SK-N-SH treated with all-trans-retinoic acid at 6 μM for 48 hours (cell line): ENCODE measurements around the gene GNG8.

Source experiments
- ATAC-seq: fragments of 200-7000 bp; cut with Tn5 transposase; 3 replicates; pipeline ENCODE4 v1.9.1; 2020; ENCODE audit warnings: mild to moderate bottlenecking, moderate library complexity
- ARNTL ChIP-seq: fragments of 450-650 bp; formaldehyde crosslinking; IDR thresholded peaks from 2 replicates; pipeline ENCODE4 v1.5.0; 2020; ENCODE audit warnings: low read depth, mild to moderate bottlenecking, moderate library complexity, borderline replicate concordance
- BACH2 ChIP-seq: fragments of 250-450 bp; sonication (Bioruptor Pico); IDR thresholded peaks from 2 replicates; pipeline ENCODE4 v1.9.0; 2021; ENCODE audit warnings: mild to moderate bottlenecking, borderline replicate concordance
- CSDC2 ChIP-seq: fragments of 250-450 bp; sonication (Bioruptor Pico); IDR thresholded peaks from 2 replicates; pipeline ENCODE4 v1.5.0; 2020; ENCODE audit warnings: mild to moderate bottlenecking, moderate library complexity
- ESRRG ChIP-seq: fragments of 250-450 bp; sonication (Bioruptor Pico); IDR thresholded peaks from 2 replicates; pipeline ENCODE4 v1.6.1; 2021; ENCODE audit warnings: mild to moderate bottlenecking
- GLIS3 ChIP-seq: fragments of 250-450 bp; sonication (Bioruptor Pico); IDR thresholded peaks from 2 replicates; pipeline ENCODE4 v1.5.0; 2020; ENCODE audit warnings: mild to moderate bottlenecking, moderate library complexity
- ISL1 ChIP-seq: fragments of 250-450 bp; sonication (Bioruptor Pico); IDR thresholded peaks from 2 replicates; pipeline ENCODE4 v2.1.2; 2022; ENCODE audit warnings: mild to moderate bottlenecking, moderate library complexity
- OSR1 ChIP-seq: fragments of 250-450 bp; sonication (Bioruptor Pico); IDR thresholded peaks from 2 replicates; pipeline ENCODE4 v1.8.0; 2022; ENCODE audit warnings: moderate library complexity, mild to moderate bottlenecking, inconsistent platforms
- PPARA ChIP-seq: fragments of 250-450 bp; sonication (Bioruptor Pico); IDR thresholded peaks from 2 replicates; pipeline ENCODE4 v1.5.0; 2020; ENCODE audit warnings: mild to moderate bottlenecking, borderline replicate concordance
- RARB ChIP-seq: fragments of 250-450 bp; sonication (Bioruptor Pico); IDR thresholded peaks from 2 replicates; pipeline ENCODE4 v1.8.0; 2021; ENCODE audit warnings: mild to moderate bottlenecking, moderate library complexity
- SNAI2 ChIP-seq: fragments of 250-450 bp; sonication (Bioruptor Pico); IDR thresholded peaks from 2 replicates; pipeline ENCODE4 v1.5.0; 2020; ENCODE audit warnings: mild to moderate bottlenecking, moderate library complexity
- TCF4 ChIP-seq: fragments of 250-450 bp; sonication (Bioruptor Pico); IDR thresholded peaks from 2 replicates; pipeline ENCODE4 v1.8.0; 2021; ENCODE audit warnings: mild to moderate bottlenecking, moderate library complexity, borderline replicate concordance
- TOX ChIP-seq: fragments of 250-450 bp; sonication (Bioruptor Pico); IDR thresholded peaks from 2 replicates; pipeline ENCODE4 v1.8.0; 2021; ENCODE audit warnings: mild to moderate bottlenecking, moderate library complexity, borderline replicate concordance
- ZC3H10 ChIP-seq: fragments of 250-450 bp; sonication (Bioruptor Pico); IDR thresholded peaks from 2 replicates; pipeline ENCODE4 v1.5.1; 2021; ENCODE audit warnings: mild to moderate bottlenecking, moderate library complexity
- ZFP30 ChIP-seq: fragments of 450-650 bp; formaldehyde crosslinking; IDR thresholded peaks from 2 replicates; pipeline ENCODE4 v1.5.0; 2022; ENCODE audit warnings: mild to moderate bottlenecking, moderate library complexity
- ZNF565 ChIP-seq: fragments of 450-650 bp; formaldehyde crosslinking; conservative IDR thresholded peaks from 2 replicates; pipeline ENCODE4 v1.5.0; 2020; ENCODE audit warnings: low read depth, mild to moderate bottlenecking, moderate library complexity
- ZNF70 ChIP-seq: fragments of 450-650 bp; formaldehyde crosslinking; IDR thresholded peaks from 2 replicates; pipeline ENCODE4 v1.5.0; 2020; ENCODE audit warnings: mild to moderate bottlenecking, moderate library complexity
- ZNF8 ChIP-seq: fragments of 450-650 bp; formaldehyde crosslinking; IDR thresholded peaks from 2 replicates; pipeline ENCODE4 v1.5.0; 2020; ENCODE audit warnings: mild to moderate bottlenecking, moderate library complexity
- TF ChIP-seq, protein P1 (sequence below): fragments of 250-450 bp; sonication (Bioruptor Pico); IDR thresholded peaks from 2 replicates; pipeline ENCODE4 v1.8.0; 2021; ENCODE audit warnings: low read depth, mild to moderate bottlenecking, moderate library complexity, borderline replicate concordance
- TF ChIP-seq, protein P2 (sequence below): fragments of 250-450 bp; sonication (Bioruptor Pico); IDR thresholded peaks from 2 replicates; pipeline ENCODE4 v1.5.0; 2020; ENCODE audit warnings: mild to moderate bottlenecking, moderate library complexity
- TF ChIP-seq, protein P3 (sequence below): fragments of 250-450 bp; sonication (Bioruptor Pico); IDR thresholded peaks from 2 replicates; pipeline ENCODE4 v1.5.1; 2020; ENCODE audit warnings: low read depth, mild to moderate bottlenecking, moderate library complexity
- TF ChIP-seq, protein P4 (sequence below): fragments of 250-450 bp; sonication (Bioruptor Pico); IDR thresholded peaks from 2 replicates; pipeline ENCODE4 v1.5.1; 2021; ENCODE audit warnings: mild to moderate bottlenecking, moderate library complexity
- TF ChIP-seq, protein P5 (sequence below): fragments of 250-450 bp; sonication (Bioruptor Pico); IDR thresholded peaks from 2 replicates; pipeline ENCODE4 v1.8.0; 2020; ENCODE audit warnings: mild to moderate bottlenecking, moderate library complexity, borderline replicate concordance

GNG8 gene

DNA sequence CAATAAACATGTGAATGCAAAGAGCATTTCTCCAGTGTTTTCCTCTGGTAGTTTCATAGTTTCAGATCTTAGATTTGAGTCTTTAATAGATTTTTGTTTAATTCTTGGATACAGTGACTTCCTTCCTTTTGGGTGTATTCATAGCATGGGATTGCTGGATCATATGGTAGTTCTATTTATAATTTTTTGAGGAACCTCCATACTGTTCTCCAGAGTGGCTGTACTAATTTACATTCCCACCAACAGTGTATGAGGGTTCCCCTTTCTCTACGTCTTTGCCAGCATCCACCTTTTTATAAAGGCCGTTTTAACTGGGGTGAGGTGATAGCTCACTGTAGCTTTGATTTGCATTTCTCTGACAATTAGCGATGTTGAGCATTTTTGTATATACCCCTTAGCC is 44.1 kb downstream of the GNG8 start:
- TF ChIP-seq ZFP30 (CRISPR knock-in tag) = no peak
- TF ChIP-seq, protein P1, sequence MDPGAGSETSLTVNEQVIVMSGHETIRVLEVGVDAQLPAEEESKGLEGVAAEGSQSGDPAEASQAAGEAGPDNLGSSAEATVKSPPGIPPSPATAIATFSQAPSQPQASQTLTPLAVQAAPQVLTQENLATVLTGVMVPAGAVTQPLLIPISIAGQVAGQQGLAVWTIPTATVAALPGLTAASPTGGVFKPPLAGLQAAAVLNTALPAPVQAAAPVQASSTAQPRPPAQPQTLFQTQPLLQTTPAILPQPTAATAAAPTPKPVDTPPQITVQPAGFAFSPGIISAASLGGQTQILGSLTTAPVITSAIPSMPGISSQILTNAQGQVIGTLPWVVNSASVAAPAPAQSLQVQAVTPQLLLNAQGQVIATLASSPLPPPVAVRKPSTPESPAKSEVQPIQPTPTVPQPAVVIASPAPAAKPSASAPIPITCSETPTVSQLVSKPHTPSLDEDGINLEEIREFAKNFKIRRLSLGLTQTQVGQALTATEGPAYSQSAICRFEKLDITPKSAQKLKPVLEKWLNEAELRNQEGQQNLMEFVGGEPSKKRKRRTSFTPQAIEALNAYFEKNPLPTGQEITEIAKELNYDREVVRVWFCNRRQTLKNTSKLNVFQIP = no peak
- TF ChIP-seq OSR1 (CRISPR knock-in tag) = no peak
- no peak for TF ChIP-seq ESRRG
- TF ChIP-seq, protein P2, sequence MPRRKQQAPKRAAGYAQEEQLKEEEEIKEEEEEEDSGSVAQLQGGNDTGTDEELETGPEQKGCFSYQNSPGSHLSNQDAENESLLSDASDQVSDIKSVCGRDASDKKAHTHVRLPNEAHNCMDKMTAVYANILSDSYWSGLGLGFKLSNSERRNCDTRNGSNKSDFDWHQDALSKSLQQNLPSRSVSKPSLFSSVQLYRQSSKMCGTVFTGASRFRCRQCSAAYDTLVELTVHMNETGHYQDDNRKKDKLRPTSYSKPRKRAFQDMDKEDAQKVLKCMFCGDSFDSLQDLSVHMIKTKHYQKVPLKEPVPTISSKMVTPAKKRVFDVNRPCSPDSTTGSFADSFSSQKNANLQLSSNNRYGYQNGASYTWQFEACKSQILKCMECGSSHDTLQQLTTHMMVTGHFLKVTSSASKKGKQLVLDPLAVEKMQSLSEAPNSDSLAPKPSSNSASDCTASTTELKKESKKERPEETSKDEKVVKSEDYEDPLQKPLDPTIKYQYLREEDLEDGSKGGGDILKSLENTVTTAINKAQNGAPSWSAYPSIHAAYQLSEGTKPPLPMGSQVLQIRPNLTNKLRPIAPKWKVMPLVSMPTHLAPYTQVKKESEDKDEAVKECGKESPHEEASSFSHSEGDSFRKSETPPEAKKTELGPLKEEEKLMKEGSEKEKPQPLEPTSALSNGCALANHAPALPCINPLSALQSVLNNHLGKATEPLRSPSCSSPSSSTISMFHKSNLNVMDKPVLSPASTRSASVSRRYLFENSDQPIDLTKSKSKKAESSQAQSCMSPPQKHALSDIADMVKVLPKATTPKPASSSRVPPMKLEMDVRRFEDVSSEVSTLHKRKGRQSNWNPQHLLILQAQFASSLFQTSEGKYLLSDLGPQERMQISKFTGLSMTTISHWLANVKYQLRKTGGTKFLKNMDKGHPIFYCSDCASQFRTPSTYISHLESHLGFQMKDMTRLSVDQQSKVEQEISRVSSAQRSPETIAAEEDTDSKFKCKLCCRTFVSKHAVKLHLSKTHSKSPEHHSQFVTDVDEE (CRISPR knock-in tag) = no peak
- TF ChIP-seq SNAI2 (CRISPR knock-in tag) = no peak
- TF ChIP-seq, protein P3, sequence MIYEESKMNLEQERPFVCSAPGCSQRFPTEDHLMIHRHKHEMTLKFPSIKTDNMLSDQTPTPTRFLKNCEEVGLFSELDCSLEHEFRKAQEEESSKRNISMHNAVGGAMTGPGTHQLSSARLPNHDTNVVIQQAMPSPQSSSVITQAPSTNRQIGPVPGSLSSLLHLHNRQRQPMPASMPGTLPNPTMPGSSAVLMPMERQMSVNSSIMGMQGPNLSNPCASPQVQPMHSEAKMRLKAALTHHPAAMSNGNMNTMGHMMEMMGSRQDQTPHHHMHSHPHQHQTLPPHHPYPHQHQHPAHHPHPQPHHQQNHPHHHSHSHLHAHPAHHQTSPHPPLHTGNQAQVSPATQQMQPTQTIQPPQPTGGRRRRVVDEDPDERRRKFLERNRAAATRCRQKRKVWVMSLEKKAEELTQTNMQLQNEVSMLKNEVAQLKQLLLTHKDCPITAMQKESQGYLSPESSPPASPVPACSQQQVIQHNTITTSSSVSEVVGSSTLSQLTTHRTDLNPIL (CRISPR knock-in tag) = no peak
- TF ChIP-seq ZNF565 = no peak
- TF ChIP-seq ZC3H10 (CRISPR knock-in tag) = no peak
- no peak for TF ChIP-seq ARNTL (CRISPR knock-in tag)
- no peak for TF ChIP-seq ZNF70
- no peak for ATAC-seq

DNA sequence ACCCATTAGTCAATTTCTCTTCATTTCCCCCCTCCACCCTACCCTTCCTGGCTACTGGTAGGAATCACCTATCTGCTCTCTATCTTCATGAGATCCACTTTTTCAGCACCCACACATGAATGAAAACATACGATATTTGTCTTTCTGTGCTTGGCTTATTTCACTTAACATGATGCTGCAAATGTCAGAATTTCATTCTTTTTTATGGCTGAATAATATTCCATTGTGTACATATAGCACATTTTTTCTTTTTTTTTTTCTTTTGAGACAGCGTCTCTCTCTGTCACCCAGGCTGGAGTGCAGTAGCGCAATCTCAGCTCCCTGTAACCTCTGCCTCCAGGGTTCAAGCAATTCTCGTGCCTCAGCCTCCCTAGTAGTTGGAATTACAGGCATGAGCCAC is 44.7 kb downstream of the GNG8 start:
- ATAC-seq = no peak
- TF ChIP-seq ARNTL (CRISPR knock-in tag) (no peak), BACH2 (CRISPR knock-in tag) (no peak), ZFP30 (CRISPR knock-in tag) (no peak)
- TF ChIP-seq, protein P2 (CRISPR knock-in tag) = no peak

DNA sequence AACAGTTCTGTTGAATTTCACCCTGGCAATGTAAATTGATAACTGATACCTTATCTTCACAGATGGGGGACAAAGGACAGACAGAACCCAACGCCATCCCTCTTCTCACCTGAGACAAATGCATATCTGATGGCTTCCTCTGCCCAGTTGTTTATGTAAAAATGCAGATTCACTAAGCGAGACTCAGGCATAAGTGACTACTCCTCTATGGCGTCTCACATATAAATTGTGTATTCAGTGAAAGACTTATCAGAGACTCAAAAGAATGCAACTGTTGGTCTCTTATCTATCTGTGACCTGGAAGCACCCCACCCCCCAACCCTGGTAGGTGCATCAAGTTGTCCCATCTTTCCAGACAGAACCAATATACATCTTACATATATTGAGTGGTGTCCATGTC is 48.1 kb downstream of the GNG8 start:
- TF ChIP-seq ESRRG (no peak), ZFP30 (CRISPR knock-in tag) (no peak), ISL1 (CRISPR knock-in tag) (no peak), ZNF8 (CRISPR knock-in tag) (no peak), SNAI2 (CRISPR knock-in tag) (no peak), OSR1 (CRISPR knock-in tag) (no peak), CSDC2 (CRISPR knock-in tag) (no peak), ZC3H10 (CRISPR knock-in tag) (no peak), PPARA (no peak), TCF4 (CRISPR knock-in tag) (no peak), ZNF70 (no peak), TOX (CRISPR knock-in tag) (no peak), BACH2 (CRISPR knock-in tag) (no peak), GLIS3 (no peak), RARB (no peak)
- TF ChIP-seq, protein P3 (CRISPR knock-in tag) = no peak
- TF ChIP-seq, protein P4, sequence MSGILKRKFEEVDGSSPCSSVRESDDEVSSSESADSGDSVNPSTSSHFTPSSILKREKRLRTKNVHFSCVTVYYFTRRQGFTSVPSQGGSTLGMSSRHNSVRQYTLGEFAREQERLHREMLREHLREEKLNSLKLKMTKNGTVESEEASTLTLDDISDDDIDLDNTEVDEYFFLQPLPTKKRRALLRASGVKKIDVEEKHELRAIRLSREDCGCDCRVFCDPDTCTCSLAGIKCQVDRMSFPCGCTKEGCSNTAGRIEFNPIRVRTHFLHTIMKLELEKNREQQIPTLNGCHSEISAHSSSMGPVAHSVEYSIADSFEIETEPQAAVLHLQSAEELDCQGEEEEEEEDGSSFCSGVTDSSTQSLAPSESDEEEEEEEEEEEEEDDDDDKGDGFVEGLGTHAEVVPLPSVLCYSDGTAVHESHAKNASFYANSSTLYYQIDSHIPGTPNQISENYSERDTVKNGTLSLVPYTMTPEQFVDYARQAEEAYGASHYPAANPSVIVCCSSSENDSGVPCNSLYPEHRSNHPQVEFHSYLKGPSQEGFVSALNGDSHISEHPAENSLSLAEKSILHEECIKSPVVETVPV (CRISPR knock-in tag) = no peak
- TF ChIP-seq, protein P1 = no peak
- TF ChIP-seq, protein P5, sequence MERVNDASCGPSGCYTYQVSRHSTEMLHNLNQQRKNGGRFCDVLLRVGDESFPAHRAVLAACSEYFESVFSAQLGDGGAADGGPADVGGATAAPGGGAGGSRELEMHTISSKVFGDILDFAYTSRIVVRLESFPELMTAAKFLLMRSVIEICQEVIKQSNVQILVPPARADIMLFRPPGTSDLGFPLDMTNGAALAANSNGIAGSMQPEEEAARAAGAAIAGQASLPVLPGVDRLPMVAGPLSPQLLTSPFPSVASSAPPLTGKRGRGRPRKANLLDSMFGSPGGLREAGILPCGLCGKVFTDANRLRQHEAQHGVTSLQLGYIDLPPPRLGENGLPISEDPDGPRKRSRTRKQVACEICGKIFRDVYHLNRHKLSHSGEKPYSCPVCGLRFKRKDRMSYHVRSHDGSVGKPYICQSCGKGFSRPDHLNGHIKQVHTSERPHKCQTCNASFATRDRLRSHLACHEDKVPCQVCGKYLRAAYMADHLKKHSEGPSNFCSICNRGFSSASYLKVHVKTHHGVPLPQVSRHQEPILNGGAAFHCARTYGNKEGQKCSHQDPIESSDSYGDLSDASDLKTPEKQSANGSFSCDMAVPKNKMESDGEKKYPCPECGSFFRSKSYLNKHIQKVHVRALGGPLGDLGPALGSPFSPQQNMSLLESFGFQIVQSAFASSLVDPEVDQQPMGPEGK (CRISPR knock-in tag) = no peak
- ATAC-seq = no peak
